Measurements from ENCODE around the gene LOXHD1.

The LOXHD1 gene

GRCh38 chr18:46657115-46657955 is at the start of gene LOXHD1:
LOXHD1 (minus strand) TSS chr18:46657220; CDS start chr18:46657033, 187 bp downstream.
- peaks cover 7% of the 10 kb centered on the region for H3K4me1 ChIP-seq (ENCODE audit: control insufficient read depth, insufficient read depth, low read length)
- H3K27ac ChIP-seq (ENCODE audit: low read length): no peak within 1 kb of the TSS
- no peak for DNase-seq (ENCODE audit: low read depth, low spot score)
- no peaks in the 10 kb centered on the region for H3K9me3 ChIP-seq (ENCODE audit: control insufficient read depth, insufficient read depth, low read length)
- no peaks in the 10 kb centered on the region; the same call in 1 of the 2 replicates for H3K27me3 ChIP-seq (ENCODE audit: control insufficient read depth, insufficient read depth, low read length)
- no CpG with 5 or more reads among the region's 25 CpGs for WGBS (ENCODE audit: insufficient coverage, insufficient read length)
- H3K36me3 ChIP-seq (ENCODE audit: control insufficient read depth, insufficient read depth, low read length): no peaks in the 10 kb centered on the region
- no peak within 1 kb of the TSS for H3K4me3 ChIP-seq (ENCODE audit: low read length)

- Histone ChIP-seq H3K4me3 (ENCODE audit: low read length) (no peak overlapping the region), H3K9me3 (ENCODE audit: control insufficient read depth, insufficient read depth, low read length) (no peaks in the 10 kb centered on the region), H3K36me3 (ENCODE audit: control insufficient read depth, insufficient read depth, low read length) (no peaks in the 10 kb centered on the region), H3K27me3 (ENCODE audit: control insufficient read depth, insufficient read depth, low read length) (no peaks in the 10 kb centered on the region), H3K4me1 (ENCODE audit: control insufficient read depth, insufficient read depth, low read length) (peaks cover 1% of the 10 kb centered on the region; the same call in 1 of the 2 replicates), H3K27ac (ENCODE audit: low read length) (no peak overlapping the region)
- no peak for DNase-seq (ENCODE audit: low read depth, low spot score)
- WGBS (ENCODE audit: insufficient coverage, insufficient read length): no CpG with 5 or more reads among the region's 5 CpGs
These were observed 48.5 kb upstream of the LOXHD1 start for GRCh38 chr18:46705521-46705920.

- no peaks in the 10 kb centered on the region for H3K9me3 ChIP-seq (ENCODE audit: control insufficient read depth, insufficient read depth, low read length)
- no peaks in the 10 kb centered on the region for H3K27me3 ChIP-seq (ENCODE audit: control insufficient read depth, insufficient read depth, low read length)
- no peak overlapping the region for H3K27ac ChIP-seq (ENCODE audit: low read length)
- no peak for DNase-seq (ENCODE audit: low read depth, low spot score)
- WGBS (ENCODE audit: insufficient coverage, insufficient read length): no CpG with 5 or more reads among the region's 4 CpGs
- no peak overlapping the region for H3K4me3 ChIP-seq (ENCODE audit: low read length)
- H3K4me1 ChIP-seq (ENCODE audit: control insufficient read depth, insufficient read depth, low read length): peaks cover 1% of the 10 kb centered on the region; the same call in 1 of the 2 replicates
- no peaks in the 10 kb centered on the region for H3K36me3 ChIP-seq (ENCODE audit: control insufficient read depth, insufficient read depth, low read length)
These were observed 47.8 kb upstream of the LOXHD1 start for GRCh38 chr18:46704816-46705215.

GRCh38 chr18:46704189-46704588 is 47.2 kb upstream of the LOXHD1 start:
- WGBS (ENCODE audit: insufficient coverage, insufficient read length): no CpG with 5 or more reads among the region's 7 CpGs

GRCh38 chr18:46702471-46702870 is 45.5 kb upstream of the LOXHD1 start:
- no peaks in the 10 kb centered on the region for H3K27me3 ChIP-seq (ENCODE audit: control insufficient read depth, insufficient read depth, low read length)
- no peaks in the 10 kb centered on the region for H3K36me3 ChIP-seq (ENCODE audit: control insufficient read depth, insufficient read depth, low read length)
- H3K4me3 ChIP-seq (ENCODE audit: low read length): no peak overlapping the region
- no peak for DNase-seq (ENCODE audit: low read depth, low spot score)
- H3K9me3 ChIP-seq (ENCODE audit: control insufficient read depth, insufficient read depth, low read length): no peaks in the 10 kb centered on the region
- no CpG with 5 or more reads among the region's 6 CpGs for WGBS (ENCODE audit: insufficient coverage, insufficient read length)
- no peak overlapping the region for H3K27ac ChIP-seq (ENCODE audit: low read length)
- peaks cover 1% of the 10 kb centered on the region; the same call in 1 of the 2 replicates for H3K4me1 ChIP-seq (ENCODE audit: control insufficient read depth, insufficient read depth, low read length)

More at GRCh38 chr18:46704189-46704588, 47.2 kb upstream of the LOXHD1 start:
- Histone ChIP-seq H3K27ac (ENCODE audit: low read length) (no peak overlapping the region), H3K9me3 (ENCODE audit: control insufficient read depth, insufficient read depth, low read length) (no peaks in the 10 kb centered on the region), H3K4me1 (ENCODE audit: control insufficient read depth, insufficient read depth, low read length) (peaks cover 1% of the 10 kb centered on the region; the same call in 1 of the 2 replicates), H3K27me3 (ENCODE audit: control insufficient read depth, insufficient read depth, low read length) (no peaks in the 10 kb centered on the region), H3K4me3 (ENCODE audit: low read length) (no peak overlapping the region), H3K36me3 (ENCODE audit: control insufficient read depth, insufficient read depth, low read length) (no peaks in the 10 kb centered on the region)
- no peak for DNase-seq (ENCODE audit: low read depth, low spot score)

- Histone ChIP-seq H3K27me3 (ENCODE audit: control insufficient read depth, insufficient read depth, low read length) (no peaks in the 10 kb centered on the region), H3K4me1 (ENCODE audit: control insufficient read depth, insufficient read depth, low read length) (no peaks in the 10 kb centered on the region), H3K9me3 (ENCODE audit: control insufficient read depth, insufficient read depth, low read length) (no peaks in the 10 kb centered on the region), H3K36me3 (ENCODE audit: control insufficient read depth, insufficient read depth, low read length) (no peaks in the 10 kb centered on the region), H3K4me3 (ENCODE audit: low read length) (no peak overlapping the region), H3K27ac (ENCODE audit: low read length) (no peak overlapping the region)
- DNase-seq (ENCODE audit: low read depth, low spot score): no peak
- no CpG with 5 or more reads among the region's 5 CpGs for WGBS (ENCODE audit: insufficient coverage, insufficient read length)
These were observed 43.2 kb upstream of the LOXHD1 start for GRCh38 chr18:46700066-46700824.

GRCh38 chr18:46696702-46697101 is 39.7 kb upstream of the LOXHD1 start:
- Histone ChIP-seq H3K4me1 (ENCODE audit: control insufficient read depth, insufficient read depth, low read length) (no peaks in the 10 kb centered on the region), H3K36me3 (ENCODE audit: control insufficient read depth, insufficient read depth, low read length) (no peaks in the 10 kb centered on the region), H3K27me3 (ENCODE audit: control insufficient read depth, insufficient read depth, low read length) (no peaks in the 10 kb centered on the region), H3K27ac (ENCODE audit: low read length) (no peak overlapping the region), H3K9me3 (ENCODE audit: control insufficient read depth, insufficient read depth, low read length) (no peaks in the 10 kb centered on the region), H3K4me3 (ENCODE audit: low read length) (no peak overlapping the region)
- no peak for DNase-seq (ENCODE audit: low read depth, low spot score)

GRCh38 chr18:46696268-46696667 is 39.2 kb upstream of the LOXHD1 start:
- Histone ChIP-seq H3K9me3 (ENCODE audit: control insufficient read depth, insufficient read depth, low read length) (no peaks in the 10 kb centered on the region), H3K4me1 (ENCODE audit: control insufficient read depth, insufficient read depth, low read length) (no peaks in the 10 kb centered on the region), H3K36me3 (ENCODE audit: control insufficient read depth, insufficient read depth, low read length) (no peaks in the 10 kb centered on the region), H3K27me3 (ENCODE audit: control insufficient read depth, insufficient read depth, low read length) (no peaks in the 10 kb centered on the region), H3K27ac (ENCODE audit: low read length) (no peak overlapping the region), H3K4me3 (ENCODE audit: low read length) (no peak overlapping the region)
- no peak for DNase-seq (ENCODE audit: low read depth, low spot score)
- WGBS (ENCODE audit: insufficient coverage, insufficient read length): no CpG with 5 or more reads among the region's 3 CpGs

GRCh38 chr18:46693996-46694395 is 37.0 kb upstream of the LOXHD1 start:
- DNase-seq (ENCODE audit: low read depth, low spot score): no peak
- Histone ChIP-seq H3K4me3 (ENCODE audit: low read length) (no peak overlapping the region), H3K27me3 (ENCODE audit: control insufficient read depth, insufficient read depth, low read length) (no peaks in the 10 kb centered on the region), H3K4me1 (ENCODE audit: control insufficient read depth, insufficient read depth, low read length) (no peaks in the 10 kb centered on the region), H3K36me3 (ENCODE audit: control insufficient read depth, insufficient read depth, low read length) (no peaks in the 10 kb centered on the region), H3K9me3 (ENCODE audit: control insufficient read depth, insufficient read depth, low read length) (no peaks in the 10 kb centered on the region), H3K27ac (ENCODE audit: low read length) (no peak overlapping the region)
- WGBS (ENCODE audit: insufficient coverage, insufficient read length): no CpG with 5 or more reads among the region's 2 CpGs

GRCh38 chr18:46688853-46689525 is 32.0 kb upstream of the LOXHD1 start:
- H3K9me3 ChIP-seq (ENCODE audit: control insufficient read depth, insufficient read depth, low read length): no peaks in the 10 kb centered on the region
- no CpG with 5 or more reads among the region's 12 CpGs for WGBS (ENCODE audit: insufficient coverage, insufficient read length)
- no peaks in the 10 kb centered on the region for H3K27me3 ChIP-seq (ENCODE audit: control insufficient read depth, insufficient read depth, low read length)
- H3K36me3 ChIP-seq (ENCODE audit: control insufficient read depth, insufficient read depth, low read length): no peaks in the 10 kb centered on the region
- no peak for DNase-seq (ENCODE audit: low read depth, low spot score)
- H3K4me3 ChIP-seq (ENCODE audit: low read length): no peak overlapping the region
- no peak overlapping the region for H3K27ac ChIP-seq (ENCODE audit: low read length)
- no peaks in the 10 kb centered on the region for H3K4me1 ChIP-seq (ENCODE audit: control insufficient read depth, insufficient read depth, low read length)

All from iPS DF 6.9 (cell line).